K562 (cell line): ENCODE results near the gene PEAR1. TPM values are rescaled to one million over a fixed set of nuclear protein-coding genes. Genes with fewer than 3 reads are reported as not detected.

ENCODE experiments used
- CBX1 ChIP-seq: sonication (generic); IDR thresholded peaks from 2 replicates; pipeline ENCODE4 v1.6.1; 2016; ENCODE audit warnings: antibody characterized with exemption, low read depth, mild to moderate bottlenecking
- CHD2 ChIP-seq: IDR thresholded peaks from 2 replicates; pipeline ENCODE4 v1.6.1; 2011; ENCODE audit warnings: low read depth, low read length
- GABPA ChIP-seq: fragments of 200-800 bp; sonication (Bioruptor generic); conservative IDR thresholded peaks from 2 replicates; pipeline ENCODE4 v1.6.1; 2016; ENCODE audit warnings: low read depth, missing genetic modification characterization, missing compliant biosample characterization
- GATAD2B ChIP-seq: fragments of 450-650 bp; IDR thresholded peaks from 2 replicates; pipeline ENCODE4 v1.6.1; 2017; ENCODE audit warnings: mild to moderate bottlenecking, borderline replicate concordance
- JUN ChIP-seq, 2 experiments: sonication (generic) in 1 of 2; formaldehyde crosslinking in 1 of 2; IDR thresholded peaks; 2 replicates each; pipeline versions ENCODE4 v1.6.1 to v1.8.0; 2012 to 2022; ENCODE audit warnings: borderline replicate concordance in 2 of 2, mild to moderate bottlenecking in 2 of 2, improper control_type of control experiment in 1 of 2, low read depth in 1 of 2, low read length in 1 of 2, missing genetic modification reagents in 1 of 2
- MEF2A ChIP-seq: IDR thresholded peaks from 2 replicates; pipeline ENCODE4 v1.6.1; 2011; ENCODE audit warnings: low read depth, mild to moderate bottlenecking, low read length, moderate library complexity; ENCODE audit not compliant: control insufficient read depth
- NCOA4 ChIP-seq: fragments of 450-650 bp; IDR thresholded peaks from 2 replicates; pipeline ENCODE4 v1.6.1; 2018; ENCODE audit warnings: mild to moderate bottlenecking; ENCODE audit not compliant: partially characterized antibody
- RBM34 ChIP-seq: fragments of 200-400 bp; formaldehyde crosslinking; IDR thresholded peaks from 2 replicates; pipeline ENCODE4 v1.6.1; 2018; ENCODE audit warnings: low read length, borderline replicate concordance; ENCODE audit not compliant: insufficient read depth
- RUNX1 ChIP-seq: sonication (generic); IDR thresholded peaks from 2 replicates; pipeline ENCODE4 v1.6.1; 2016; ENCODE audit warnings: antibody characterized with exemption, low read depth
- ZNF384 ChIP-seq: IDR thresholded peaks from 2 replicates; pipeline ENCODE4 v1.6.1; 2012; ENCODE audit warnings: low read depth, low read length, improper control_type of control experiment
- ZNF445 ChIP-seq: fragments of 250-450 bp; sonication (Bioruptor Pico); IDR thresholded peaks from 2 replicates; pipeline ENCODE4 v1.4.0; 2020; ENCODE audit warnings: low read depth, mild to moderate bottlenecking, moderate library complexity
- polyA plus RNA-seq, 8 experiments: library from polyadenylated mRNA; depleted of rRNA in 4 of 8; stranded (reverse) in 5 of 8; unstranded in 3 of 8; fragments of >200 nt; fragmentation: Nextera tagmentation in 2 of 8; fragmentation: Illumina TruSeq in 1 of 8; extraction: Ambion mirVana in 2 of 8; extraction: Trizol in 1 of 8; gene quantifications; 2 replicates each; pipeline versions ENCODE4 v1.2.1 to v1.2.3, GENCODE V29; 2011 to 2014; ENCODE audit warnings: inconsistent platforms in 1 of 8, missing spikeins in 1 of 8
- total RNA-seq, 7 experiments: library from RNA; depleted of rRNA in 6 of 7; stranded (reverse); fragments of >200 nt in 6 of 7; fragmentation: Illumina TruSeq in 2 of 7; extraction: Trizol in 2 of 7; gene quantifications; 2 replicates each; pipeline versions ENCODE4 v1.2.1 to v1.2.3, GENCODE V29; 2011 to 2021; ENCODE audit warnings: low replicate concordance in 1 of 7
- TF ChIP-seq, protein P1 (sequence below): fragments of 250-450 bp; sonication (Bioruptor Pico); IDR thresholded peaks from 2 replicates; pipeline ENCODE4 v1.8.0; 2022; ENCODE audit warnings: moderate library complexity, mild to moderate bottlenecking, inconsistent platforms
- TF ChIP-seq, protein P2 (sequence below): sonication (generic); formaldehyde crosslinking; IDR thresholded peaks from 2 replicates; pipeline ENCODE4 v1.8.0; 2022; ENCODE audit warnings: mild to moderate bottlenecking, missing genetic modification reagents
- TF ChIP-seq, protein P3 (sequence below), 2 experiments: fragments of 450-650 bp; formaldehyde crosslinking in 1 of 2; IDR thresholded peaks; 2 replicates each; pipeline versions ENCODE4 v1.4.0 to v1.6.1; 2014 to 2020; ENCODE audit warnings: mild to moderate bottlenecking in 2 of 2, borderline replicate concordance in 1 of 2, low read depth in 1 of 2

PEAR1 gene
- total and polyA plus RNA-seq, 9 of the 15 experiments (the other 6 are each of a cell fraction or from before 2014, with no cell fraction given): 0.87 to 13.9 (median 6.1) TPM

DNA sequence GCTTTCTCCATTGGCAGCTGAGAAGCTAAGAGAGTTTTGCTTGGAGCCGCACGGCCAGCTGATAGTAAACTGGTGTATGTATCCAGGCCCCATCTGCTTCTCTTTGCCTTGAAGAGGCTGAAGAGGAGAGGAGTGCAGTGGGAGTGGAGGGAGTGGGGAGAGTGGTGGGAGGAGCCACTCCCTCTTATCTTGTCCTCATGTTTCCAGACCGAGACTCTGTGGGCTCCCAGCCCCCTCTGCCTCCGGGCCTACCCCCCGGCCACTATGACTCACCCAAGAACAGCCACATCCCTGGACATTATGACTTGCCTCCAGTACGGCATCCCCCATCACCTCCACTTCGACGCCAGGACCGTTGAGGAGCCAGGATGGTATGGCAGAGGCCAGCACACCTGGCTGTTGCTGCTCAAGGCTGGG, 20.9 kb downstream of the PEAR1 start (continued):
- TF ChIP-seq ZNF384 (no peak), RUNX1 (0 out of 2 replicates have a peak, but pooled peaks have one; percentile 29), CHD2 (no peak), MEF2A (0 out of 2 replicates have a peak, but pooled peaks have one; percentile 6), CBX1 (no peak), GABPA (no peak), NCOA4 (no peak), ZNF445 (CRISPR knock-in tag) (no peak), GATAD2B (0 out of 2 replicates have a peak, but pooled peaks have one; percentile 12), JUN (IDR thresholded peaks at IDR 0.05; ENCODE audit: borderline replicate concordance, low read depth, low read length) (peak; percentile 97), JUN (CRISPR knock-in tag; IDR thresholded peaks at IDR 0.05; ENCODE audit: borderline replicate concordance) (no peak; the same call in 1 of the 2 replicates), RBM34 (no peak)
- TF ChIP-seq, protein P1, sequence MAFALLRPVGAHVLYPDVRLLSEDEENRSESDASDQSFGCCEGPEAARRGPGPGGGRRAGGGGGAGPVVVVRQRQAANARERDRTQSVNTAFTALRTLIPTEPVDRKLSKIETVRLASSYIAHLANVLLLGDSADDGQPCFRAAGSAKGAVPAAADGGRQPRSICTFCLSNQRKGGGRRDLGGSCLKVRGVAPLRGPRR (CRISPR knock-in tag): no peak
- TF ChIP-seq, protein P2, sequence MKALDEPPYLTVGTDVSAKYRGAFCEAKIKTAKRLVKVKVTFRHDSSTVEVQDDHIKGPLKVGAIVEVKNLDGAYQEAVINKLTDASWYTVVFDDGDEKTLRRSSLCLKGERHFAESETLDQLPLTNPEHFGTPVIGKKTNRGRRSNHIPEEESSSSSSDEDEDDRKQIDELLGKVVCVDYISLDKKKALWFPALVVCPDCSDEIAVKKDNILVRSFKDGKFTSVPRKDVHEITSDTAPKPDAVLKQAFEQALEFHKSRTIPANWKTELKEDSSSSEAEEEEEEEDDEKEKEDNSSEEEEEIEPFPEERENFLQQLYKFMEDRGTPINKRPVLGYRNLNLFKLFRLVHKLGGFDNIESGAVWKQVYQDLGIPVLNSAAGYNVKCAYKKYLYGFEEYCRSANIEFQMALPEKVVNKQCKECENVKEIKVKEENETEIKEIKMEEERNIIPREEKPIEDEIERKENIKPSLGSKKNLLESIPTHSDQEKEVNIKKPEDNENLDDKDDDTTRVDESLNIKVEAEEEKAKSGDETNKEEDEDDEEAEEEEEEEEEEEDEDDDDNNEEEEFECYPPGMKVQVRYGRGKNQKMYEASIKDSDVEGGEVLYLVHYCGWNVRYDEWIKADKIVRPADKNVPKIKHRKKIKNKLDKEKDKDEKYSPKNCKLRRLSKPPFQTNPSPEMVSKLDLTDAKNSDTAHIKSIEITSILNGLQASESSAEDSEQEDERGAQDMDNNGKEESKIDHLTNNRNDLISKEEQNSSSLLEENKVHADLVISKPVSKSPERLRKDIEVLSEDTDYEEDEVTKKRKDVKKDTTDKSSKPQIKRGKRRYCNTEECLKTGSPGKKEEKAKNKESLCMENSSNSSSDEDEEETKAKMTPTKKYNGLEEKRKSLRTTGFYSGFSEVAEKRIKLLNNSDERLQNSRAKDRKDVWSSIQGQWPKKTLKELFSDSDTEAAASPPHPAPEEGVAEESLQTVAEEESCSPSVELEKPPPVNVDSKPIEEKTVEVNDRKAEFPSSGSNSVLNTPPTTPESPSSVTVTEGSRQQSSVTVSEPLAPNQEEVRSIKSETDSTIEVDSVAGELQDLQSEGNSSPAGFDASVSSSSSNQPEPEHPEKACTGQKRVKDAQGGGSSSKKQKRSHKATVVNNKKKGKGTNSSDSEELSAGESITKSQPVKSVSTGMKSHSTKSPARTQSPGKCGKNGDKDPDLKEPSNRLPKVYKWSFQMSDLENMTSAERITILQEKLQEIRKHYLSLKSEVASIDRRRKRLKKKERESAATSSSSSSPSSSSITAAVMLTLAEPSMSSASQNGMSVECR (CRISPR knock-in tag): no peak
- TF ChIP-seq, protein P3, sequence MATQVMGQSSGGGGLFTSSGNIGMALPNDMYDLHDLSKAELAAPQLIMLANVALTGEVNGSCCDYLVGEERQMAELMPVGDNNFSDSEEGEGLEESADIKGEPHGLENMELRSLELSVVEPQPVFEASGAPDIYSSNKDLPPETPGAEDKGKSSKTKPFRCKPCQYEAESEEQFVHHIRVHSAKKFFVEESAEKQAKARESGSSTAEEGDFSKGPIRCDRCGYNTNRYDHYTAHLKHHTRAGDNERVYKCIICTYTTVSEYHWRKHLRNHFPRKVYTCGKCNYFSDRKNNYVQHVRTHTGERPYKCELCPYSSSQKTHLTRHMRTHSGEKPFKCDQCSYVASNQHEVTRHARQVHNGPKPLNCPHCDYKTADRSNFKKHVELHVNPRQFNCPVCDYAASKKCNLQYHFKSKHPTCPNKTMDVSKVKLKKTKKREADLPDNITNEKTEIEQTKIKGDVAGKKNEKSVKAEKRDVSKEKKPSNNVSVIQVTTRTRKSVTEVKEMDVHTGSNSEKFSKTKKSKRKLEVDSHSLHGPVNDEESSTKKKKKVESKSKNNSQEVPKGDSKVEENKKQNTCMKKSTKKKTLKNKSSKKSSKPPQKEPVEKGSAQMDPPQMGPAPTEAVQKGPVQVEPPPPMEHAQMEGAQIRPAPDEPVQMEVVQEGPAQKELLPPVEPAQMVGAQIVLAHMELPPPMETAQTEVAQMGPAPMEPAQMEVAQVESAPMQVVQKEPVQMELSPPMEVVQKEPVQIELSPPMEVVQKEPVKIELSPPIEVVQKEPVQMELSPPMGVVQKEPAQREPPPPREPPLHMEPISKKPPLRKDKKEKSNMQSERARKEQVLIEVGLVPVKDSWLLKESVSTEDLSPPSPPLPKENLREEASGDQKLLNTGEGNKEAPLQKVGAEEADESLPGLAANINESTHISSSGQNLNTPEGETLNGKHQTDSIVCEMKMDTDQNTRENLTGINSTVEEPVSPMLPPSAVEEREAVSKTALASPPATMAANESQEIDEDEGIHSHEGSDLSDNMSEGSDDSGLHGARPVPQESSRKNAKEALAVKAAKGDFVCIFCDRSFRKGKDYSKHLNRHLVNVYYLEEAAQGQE (IDR thresholded peaks at IDR 0.05; ENCODE audit: borderline replicate concordance): peak; percentile 34; the same call in 1 of the 2 replicates
- TF ChIP-seq, protein P3 (CRISPR knock-in tag; IDR thresholded peaks at IDR 0.05; ENCODE audit: low read depth): no peak
